ENCODE measurements around the gene SH3PXD2A.

Gene SH3PXD2A

GRCh38 chr10:103551619-103552602 lies 303.5 kb downstream of the SH3PXD2A start:
- DNase-seq: no peak

- DNase-seq: no peak
Measured at GRCh38 chr10:103550229-103550628, 305.1 kb downstream of the SH3PXD2A start.

GRCh38 chr10:103549349-103549685 lies 306.1 kb downstream of the SH3PXD2A start:
- DNase-seq: no peak

GRCh38 chr10:103548581-103549348 lies 306.6 kb downstream of the SH3PXD2A start:
- DNase-seq: no peak

- no peak for DNase-seq
Measured at GRCh38 chr10:103548006-103548405, 307.4 kb downstream of the SH3PXD2A start.

GRCh38 chr10:103547391-103547946 lies 307.9 kb downstream of the SH3PXD2A start:
- no peak for DNase-seq

- DNase-seq: no peak
Measured at GRCh38 chr10:103546401-103546800, 309.0 kb downstream of the SH3PXD2A start.

GRCh38 chr10:103545771-103546281 lies 309.6 kb downstream of the SH3PXD2A start:
- no peak for DNase-seq

- DNase-seq: no peak
Measured at GRCh38 chr10:103545366-103545765, 310.0 kb downstream of the SH3PXD2A start.

- no peak for DNase-seq
Measured at GRCh38 chr10:103544657-103545310, 310.6 kb downstream of the SH3PXD2A start.

Data from fibroblast of skin of right biceps (primary cell).